GM10248 (cell line): Measurements from ENCODE around the gene FAM180B.

ENCODE experiments used
- CTCF ChIA-PET: fragments of 300-600 bp; sonication (Branson Sonifier 250); formaldehyde crosslinking; extraction: SDS; loops from one replicate; lab custom pipeline; 2021; ENCODE audit warnings: antibody characterized with exemption; lab: Yijun Ruan, JAX
- POLR2A ChIA-PET: fragments of 350-650 bp; sonication (Branson Sonifier 250); formaldehyde crosslinking; extraction: SDS; loops from one replicate; lab custom pipeline; 2020; ENCODE audit warnings: antibody characterized with exemption; lab: Yijun Ruan, JAX
- DNase-seq: peaks from one replicate; pipeline ENCODE4 v3.0.0; 2012; ENCODE audit errors: extremely low spot score
- CTCF ChIP-seq: IDR thresholded peaks from 2 replicates; pipeline ENCODE4 v1.5.1; 2012; ENCODE audit warnings: mild to moderate bottlenecking, low read depth; ENCODE audit errors: extremely low read depth, missing control alignments, control extremely low read depth

The FAM180B gene

DNA sequence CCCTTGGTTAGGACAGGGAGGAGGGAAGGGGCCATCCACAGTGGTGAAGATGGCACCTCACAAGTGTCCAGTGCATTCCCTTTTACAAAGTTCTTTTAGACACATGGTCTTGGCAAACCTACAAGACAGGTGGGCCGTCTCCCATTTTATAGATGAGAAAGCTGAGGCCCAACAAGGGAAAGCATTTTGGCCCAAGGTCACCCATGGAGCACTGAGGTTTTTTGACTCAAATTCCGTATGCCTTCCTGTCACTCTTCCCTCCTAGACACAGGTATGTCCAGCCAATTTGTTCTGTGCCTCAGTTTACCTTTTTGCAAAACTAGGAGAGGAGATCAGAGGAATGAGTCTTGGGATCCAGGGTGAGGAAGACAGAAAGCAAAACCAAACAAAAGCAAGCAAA is 6.5 kb downstream of the FAM180B start:
- DNase-seq, result no peak
- ChIA-PET POLR2A (no interaction called here), CTCF (interaction anchor here (0.8 to 3.5 kb wide), 4 partner anchors 12 to 40 kb away, joined by 3 to 10 read pairs (median 7); partner anchors contain the start of gene CELF1)
- TF ChIP-seq CTCF, result no peak

GRCh38 chr11:47593492-47593933 is 7.0 kb downstream of the FAM180B start:
- no peak for TF ChIP-seq CTCF
- no peak for DNase-seq
- ChIA-PET POLR2A (no interaction called here), CTCF (interaction anchor here (0.8 to 3.5 kb wide), 4 partner anchors 12 to 40 kb away, joined by 3 to 10 read pairs (median 7); partner anchors contain the start of gene CELF1)

DNA sequence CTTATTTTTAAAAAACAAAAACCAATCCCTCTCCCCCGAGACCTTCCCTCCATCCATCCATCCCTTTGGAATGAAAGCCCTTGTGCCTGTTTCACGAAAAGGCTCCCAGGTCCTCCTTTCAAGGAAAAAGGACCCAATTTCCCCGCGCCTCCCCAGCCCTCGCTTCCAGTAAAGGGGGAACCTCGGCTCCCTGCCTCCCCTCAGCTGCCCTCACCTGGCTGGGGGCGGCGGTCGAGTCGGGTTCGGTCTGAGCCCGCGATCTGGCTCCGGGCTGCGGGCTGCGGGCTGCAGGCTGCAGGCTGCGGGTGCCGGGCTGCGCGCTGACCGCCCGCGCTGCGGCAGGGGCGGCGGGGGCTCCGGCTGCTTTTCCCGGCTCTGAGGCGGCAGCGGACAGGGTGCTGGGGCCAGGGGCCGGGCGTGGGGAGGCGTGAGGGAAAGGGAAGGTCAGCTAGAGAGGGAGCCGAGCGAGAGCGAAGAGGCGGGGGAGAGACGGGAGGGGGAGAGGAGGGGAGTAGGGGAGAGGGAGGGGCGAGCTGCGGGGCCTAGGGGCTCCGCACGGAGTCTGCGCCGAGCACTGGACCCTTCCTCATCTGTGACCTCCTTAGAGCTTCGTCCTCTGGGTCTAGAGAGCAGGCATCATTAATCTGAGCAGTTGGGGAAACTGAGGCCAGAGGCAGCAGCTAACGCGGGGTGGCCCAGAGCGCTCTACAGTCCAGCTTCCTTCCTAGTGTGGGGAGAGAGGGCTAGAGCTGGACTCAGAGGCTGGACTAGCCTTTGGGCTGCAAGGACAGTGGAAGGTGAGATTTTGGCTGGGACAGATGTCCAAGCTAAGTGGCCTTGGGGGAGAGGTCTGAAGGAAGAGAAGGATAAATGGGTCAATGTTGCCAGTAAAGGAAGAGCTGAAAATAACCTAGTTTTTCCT is 7.7 kb downstream of the FAM180B start, which contains the start of gene C1QTNF4:
Gene C1QTNF4, minus strand, starts transcription at position 478 of the 922 bp plus-strand sequence. CDS start 3,601 bp downstream, outside the sequence.
- TF ChIP-seq CTCF, result no peak
- DNase-seq, result no peak
- ChIA-PET POLR2A (no interaction called here), CTCF (interaction anchor here (0.8 to 5.1 kb wide), 4 partner anchors 8 to 27 kb away, joined by 3 to 17 read pairs (median 9); partner anchors contain the start of gene FAM180B)

GRCh38 chr11:47595029-47595428 is 8.6 kb downstream of the FAM180B start:
- CTCF ChIA-PET, result interaction anchor here (1.9 to 5.1 kb wide), 3 partner anchors 9 to 12 kb away, joined by 4 to 17 read pairs (median 8); partner anchors contain the start of gene FAM180B
- TF ChIP-seq CTCF, result no peak
- POLR2A ChIA-PET, result interaction anchor here (0.9 kb wide), 1 partner anchor 10 kb away, joined by 3 read pairs; no protein-coding TSS in a partner anchor
- DNase-seq, result no peak

- POLR2A ChIA-PET, result no interaction called here
- CTCF ChIA-PET, result interaction anchor here (1.9 to 5.1 kb wide), 3 partner anchors 10 to 12 kb away, joined by 4 to 17 read pairs (median 8); partner anchors contain the start of gene FAM180B
Observed at GRCh38 chr11:47595967-47596366, 9.5 kb downstream of the FAM180B start.

More at GRCh38 chr11:47595967-47596366, 9.5 kb downstream of the FAM180B start:
- no peak for DNase-seq
- TF ChIP-seq CTCF, result no peak
